HG02763 (cell line): Measurements from ENCODE around the gene SS18.

ENCODE experiments used
- ATAC-seq: cut with Tn5 transposase; IDR thresholded peaks from one replicate; pipeline ENCODE4 v1.9.1; 2021; ENCODE audit warnings: mild to moderate bottlenecking, moderate library complexity; ENCODE audit not compliant: unreplicated experiment

SS18 gene

DNA sequence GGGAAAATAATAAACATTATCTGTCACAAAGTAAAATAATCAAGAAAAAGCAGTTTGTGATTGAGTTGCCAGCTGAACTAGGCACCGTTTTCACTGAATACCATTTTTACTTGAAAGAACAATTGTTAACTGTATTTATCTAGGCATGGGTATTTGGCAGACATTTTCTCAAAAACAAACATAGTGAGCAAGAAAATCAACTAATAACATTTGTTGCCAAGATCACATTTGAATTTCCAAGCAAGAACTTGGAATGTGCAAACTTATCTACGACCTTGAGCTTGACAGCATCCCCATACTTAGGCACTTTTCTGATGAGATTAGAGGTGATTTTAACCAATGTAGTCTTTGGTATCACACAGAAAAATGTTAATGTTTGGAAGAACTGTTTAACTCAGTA, 16.7 kb downstream of the SS18 start:
- ATAC-seq: no peak

DNA sequence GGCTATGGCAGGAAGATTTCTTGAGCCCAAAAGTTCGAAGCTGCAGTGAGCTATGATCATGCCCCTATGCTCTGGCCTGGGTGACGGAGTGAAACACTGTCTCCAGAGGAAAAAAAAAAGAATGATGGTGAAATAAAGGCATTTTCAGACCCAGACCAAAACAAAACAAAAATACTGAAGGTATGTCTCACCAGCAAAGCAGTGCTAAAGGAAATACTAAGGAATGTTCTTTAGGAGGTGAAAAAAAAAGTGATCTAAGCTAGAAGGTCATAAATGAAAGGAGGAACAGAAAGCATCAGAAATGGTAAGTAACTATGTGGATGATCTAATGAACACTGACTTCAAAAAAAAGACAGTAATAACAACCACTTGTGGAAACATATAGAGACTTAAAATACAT, 18.7 kb downstream of the SS18 start:
- no peak for ATAC-seq

DNA sequence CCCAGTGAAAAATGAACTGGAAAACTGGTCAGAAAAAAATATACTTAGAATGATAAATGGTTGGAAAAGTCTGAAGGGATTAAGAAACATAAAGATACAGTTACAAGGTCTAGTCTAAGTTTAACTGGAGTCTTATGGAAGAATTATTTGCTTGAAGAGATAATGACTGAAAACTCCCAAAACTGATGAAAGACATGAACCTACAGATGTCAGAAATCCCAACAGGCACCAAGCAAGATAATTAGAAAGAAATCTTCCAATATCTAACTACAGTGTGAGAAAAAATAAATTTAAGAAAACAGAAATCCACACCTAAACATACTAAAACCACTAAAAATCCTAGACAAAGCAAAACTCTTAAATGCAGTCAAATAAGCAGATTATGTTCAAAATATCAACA, 19.4 kb downstream of the SS18 start:
- no peak for ATAC-seq

DNA sequence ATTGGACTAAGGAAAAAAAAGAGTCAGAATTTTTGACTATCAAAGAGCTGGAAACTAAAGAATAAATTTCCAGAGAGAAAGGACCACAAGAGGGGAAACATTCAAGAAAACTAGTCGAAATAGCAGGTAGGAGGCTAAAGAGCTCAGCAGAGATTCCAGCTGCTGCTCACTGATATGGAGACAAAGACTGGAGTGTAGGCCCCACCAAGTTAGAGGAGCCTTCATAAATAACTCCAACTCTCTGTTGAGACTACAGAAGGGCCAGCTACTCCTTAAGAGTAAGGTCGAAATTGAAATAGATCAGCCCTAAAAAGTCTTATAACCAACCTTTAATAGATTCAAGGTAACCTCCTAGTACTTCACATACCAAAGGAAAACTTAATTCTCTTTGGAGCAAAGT, 31.1 kb downstream of the SS18 start:
- no peak for ATAC-seq

DNA sequence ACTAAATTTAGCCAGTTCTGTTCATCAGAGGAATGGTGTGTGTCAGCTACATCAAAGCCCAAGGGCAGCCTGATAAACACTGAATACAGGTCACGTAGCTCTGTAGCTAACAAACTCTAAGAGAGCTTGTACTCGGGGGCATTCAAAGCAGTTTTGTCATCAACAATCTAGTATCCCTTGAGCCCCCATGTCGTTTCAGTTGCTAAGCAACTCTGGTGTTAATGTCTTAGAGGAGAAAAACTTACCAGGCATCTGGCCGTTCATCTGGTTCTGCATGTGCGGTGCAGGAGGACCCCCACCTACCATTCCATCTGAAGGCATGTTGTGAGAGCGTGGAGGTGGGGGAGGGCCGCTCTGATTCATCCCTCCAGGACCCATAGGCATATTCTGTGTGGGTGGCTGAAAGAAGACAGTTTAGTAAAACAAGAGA, 33.1 kb downstream of the SS18 start:
- no peak for ATAC-seq

DNA sequence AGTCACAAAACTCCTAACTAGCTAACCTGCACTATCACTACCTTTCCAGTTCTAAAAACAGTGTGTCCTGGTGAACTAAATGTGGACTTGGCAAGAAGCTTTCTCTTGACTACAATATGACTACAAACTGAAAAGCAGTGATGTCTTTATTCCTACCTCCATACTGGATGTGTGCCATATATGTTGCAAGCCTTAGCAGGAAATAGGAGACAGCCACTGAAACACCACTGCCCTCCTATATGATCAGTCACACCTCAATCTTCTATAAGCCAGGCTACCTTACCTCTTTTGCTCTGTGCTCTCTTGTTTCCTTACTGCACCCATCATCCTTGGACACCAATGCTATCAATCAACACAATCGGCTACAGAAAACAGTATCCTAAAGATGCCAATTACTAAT, 34.1 kb downstream of the SS18 start:
- no peak for ATAC-seq

DNA sequence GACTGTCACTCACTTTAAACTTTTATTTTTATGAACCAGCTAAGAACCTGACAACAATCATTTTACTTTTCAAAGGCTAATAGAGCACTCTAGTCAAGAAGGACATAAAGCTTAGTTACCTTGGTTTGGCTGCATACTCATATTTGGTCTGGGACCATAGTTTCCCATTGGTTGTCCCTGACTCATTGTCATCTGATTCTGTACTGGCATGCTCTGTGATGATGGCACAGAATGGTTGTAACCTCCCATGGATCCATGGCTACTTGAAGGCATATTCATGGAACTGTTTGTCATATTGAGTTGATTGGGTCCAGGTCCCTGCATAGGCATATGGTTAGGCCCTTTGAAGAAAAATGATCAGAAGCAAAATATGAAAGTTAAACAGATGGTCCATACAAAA, 37.9 kb downstream of the SS18 start:
- ATAC-seq: no peak

DNA sequence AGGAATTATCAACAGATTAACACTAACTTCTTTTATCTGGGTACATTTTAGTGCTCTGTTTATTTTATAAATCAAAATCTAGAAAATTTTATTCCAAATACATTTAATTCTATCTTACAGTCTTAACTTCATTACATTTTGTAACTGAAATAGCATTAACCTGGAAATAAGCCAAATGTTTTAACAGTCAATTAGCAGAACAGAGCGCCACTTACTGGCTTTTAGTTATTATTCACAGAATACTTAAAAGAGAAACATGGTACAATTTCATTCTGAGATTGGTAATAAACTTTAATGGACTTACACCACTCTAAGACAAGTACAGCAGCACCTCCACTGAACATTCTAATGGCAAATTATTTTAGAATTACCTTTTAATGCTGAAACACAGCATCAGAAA, 38.6 kb downstream of the SS18 start:
- no peak for ATAC-seq

DNA sequence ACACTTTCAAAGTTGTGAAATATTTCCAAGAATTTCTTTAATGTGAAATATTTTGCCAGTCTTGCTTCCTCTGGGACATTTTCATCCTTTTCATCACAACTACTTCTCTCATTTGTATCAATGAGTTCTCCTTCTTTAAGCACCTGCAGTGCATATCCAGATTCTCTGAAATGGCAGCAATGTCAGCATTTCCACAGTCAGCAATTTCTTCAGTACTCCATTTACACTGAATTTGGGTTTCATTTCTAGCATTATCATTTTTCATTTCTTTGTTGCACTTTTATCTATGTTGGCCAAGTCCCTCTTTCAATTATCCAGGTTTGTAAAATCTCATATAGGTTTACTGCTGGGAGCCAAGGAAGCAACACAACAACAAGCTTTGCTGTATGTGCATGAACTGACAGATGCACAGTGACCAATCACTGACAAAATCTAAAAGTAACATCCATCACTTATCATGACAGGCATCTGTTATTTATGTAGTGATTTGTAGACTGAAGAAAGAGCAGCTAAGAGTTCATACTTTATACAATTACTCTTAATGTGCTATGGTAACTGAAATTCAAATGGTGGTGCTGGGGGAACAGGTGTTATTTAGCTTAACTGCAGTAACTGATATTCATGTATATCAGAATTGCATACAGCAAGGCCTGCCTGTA, 43.9 kb downstream of the SS18 start:
- ATAC-seq: no peak

DNA sequence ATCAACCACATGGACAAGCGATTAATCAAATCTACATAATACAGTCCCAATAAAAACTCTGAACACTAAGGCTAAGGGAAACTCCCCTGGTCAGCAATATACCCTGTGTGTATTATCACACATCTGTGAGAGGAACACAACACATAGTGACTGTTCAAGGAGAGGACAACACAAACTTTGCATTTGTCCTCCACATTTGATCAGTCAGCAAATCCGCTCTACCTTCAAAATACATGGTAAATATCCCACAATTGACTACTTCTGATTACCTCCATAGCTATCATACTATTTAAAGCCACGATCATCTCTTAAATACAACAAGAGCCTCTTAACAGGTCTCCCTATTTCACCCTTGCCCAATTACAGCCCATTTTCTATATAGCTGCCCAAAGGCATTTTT, 45.6 kb downstream of the SS18 start:
- no peak for ATAC-seq

DNA sequence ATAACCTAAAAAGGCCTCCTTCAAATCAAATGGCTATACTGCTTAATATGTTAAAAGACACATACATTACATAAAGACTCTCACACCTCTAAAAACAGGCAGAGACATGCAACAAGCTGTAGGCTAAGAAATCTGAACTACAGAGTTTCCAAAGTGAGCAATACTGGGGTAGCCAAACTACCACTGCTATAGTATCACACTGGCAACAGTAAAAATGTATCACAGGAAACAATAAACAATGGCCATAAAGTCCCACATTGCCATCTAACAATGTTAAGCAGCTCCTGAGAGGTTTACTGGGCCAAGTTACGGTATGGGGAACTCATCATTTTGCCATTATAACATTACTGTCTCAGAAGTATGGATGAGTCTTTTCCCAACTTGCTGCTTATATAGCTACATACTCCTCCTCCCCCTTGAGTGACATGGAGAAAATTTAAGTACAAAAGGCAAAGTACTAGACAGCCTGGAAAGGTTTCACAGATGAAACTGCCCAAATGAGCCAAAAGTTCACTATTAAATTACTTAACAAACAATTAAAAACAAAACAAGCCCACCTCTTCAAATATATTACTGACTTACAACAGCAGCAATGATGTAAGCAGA, 50.3 kb downstream of the SS18 start:
- ATAC-seq: no peak

DNA sequence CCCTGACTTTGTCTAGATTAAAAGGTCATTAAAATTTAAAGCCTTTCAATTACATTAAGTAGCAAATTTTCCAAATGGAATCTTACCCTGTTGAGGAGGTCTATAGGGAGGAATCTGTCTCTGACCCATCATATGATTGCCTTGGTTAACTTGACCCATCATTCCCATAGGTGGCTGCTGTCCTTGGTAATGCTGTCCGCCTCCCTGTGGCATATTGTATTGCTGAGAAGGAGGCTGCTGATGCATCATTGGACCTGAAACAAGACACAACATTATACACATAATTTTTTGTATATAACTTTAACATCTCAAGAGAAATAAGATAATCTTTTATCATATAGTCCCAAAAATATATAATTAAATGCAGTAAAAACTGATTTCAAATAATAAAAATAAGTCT, 51.2 kb downstream of the SS18 start:
- ATAC-seq: no peak

DNA sequence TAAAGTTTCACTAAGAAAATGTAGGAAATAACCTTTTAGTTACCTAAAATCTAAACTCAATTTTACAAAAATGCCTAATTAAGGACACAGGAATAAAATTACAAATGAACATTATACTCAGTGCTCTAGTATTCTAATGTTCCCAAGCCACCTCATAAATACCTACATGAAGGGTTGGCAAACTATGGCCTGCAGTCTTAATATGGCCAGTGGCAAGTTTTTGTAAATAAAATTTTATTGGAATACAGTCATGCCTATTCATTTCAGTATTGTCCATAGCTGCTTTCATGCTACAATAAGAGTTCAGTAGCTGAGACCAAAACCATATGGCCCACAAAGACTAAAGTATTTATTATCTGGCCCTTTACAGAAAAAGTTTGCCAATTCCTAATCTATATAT, 53.8 kb downstream of the SS18 start:
- no peak for ATAC-seq

DNA sequence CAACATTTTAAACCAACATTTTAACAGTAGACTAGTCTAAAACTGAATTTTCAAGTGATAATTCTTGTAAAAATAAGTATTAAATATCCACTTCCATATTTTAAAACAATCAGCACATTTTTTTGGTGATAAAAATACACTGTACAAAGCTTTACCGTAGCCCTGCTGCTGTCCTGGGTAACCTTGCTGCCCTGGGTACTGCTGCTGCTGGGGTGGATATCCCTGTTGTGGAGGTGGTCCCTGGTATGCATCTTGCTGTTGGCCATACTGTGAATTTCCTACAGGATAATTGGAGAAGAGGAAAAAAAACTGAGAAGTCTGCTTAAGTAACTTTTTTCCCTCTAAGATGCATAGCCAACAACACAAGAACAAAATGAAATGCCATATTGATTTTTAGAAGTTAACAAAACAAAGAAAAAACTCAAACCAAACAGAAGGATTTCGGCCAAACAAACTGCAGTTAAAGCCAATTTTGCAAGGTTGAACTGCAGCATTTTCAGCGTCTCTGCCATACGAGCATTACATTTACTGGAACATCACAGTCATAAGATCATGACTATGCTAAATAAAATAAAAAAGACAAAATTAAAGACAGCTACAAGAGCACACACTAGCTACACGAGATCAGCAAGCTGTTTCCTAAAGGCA, 55.4 kb downstream of the SS18 start:
- ATAC-seq: no peak

DNA sequence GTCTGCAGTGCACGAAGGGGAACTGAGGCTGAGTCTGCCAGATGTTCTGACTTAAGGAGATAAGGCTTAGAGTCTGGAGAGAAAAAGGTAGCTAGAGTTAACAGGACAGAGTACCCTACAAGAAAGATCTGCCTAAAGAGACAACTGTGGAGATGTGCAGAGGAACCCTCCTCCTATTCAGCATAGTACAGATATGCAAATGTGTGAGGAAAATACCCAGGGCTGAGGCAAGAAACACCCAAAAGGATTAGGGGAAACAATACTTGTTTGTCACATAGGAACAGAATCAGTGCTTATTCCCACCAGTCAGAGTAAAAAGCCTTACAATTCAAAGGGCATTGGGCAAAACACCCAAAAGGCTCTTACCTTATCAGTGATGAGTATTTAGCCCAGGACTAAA, 67.8 kb downstream of the SS18 start:
- no peak for ATAC-seq

DNA sequence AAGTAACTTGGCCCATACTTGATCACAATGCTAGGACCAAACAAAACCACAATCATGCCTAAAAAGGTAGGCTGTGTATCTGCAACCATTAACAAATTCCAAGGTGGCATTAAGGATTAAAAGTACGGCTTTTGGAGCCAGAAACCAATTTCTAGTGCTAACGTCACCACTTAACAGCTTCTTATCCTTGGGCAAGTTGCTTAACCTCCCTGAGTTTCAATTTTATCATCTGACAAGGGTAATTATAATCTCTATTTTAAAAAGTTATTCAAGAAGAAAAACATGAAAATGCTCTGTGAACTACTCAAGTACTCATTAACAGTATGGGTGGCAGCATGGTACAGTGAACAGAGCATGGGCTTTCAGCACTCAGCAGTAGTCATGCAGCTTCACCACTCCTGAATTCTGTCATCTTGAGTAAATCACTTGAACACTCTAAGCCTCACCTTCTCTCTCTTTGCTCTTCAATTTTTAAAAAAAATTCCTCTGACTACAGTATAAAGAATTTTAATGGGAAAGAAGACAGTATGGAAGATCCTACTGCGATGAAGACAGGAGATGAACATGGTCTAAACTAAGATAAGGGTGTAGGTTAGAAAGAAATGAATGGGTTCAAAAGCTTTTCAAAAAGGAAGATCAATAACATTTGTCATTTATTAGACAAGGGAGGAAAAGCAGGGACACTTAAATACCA, 69.2 kb downstream of the SS18 start:
- ATAC-seq: no peak

DNA sequence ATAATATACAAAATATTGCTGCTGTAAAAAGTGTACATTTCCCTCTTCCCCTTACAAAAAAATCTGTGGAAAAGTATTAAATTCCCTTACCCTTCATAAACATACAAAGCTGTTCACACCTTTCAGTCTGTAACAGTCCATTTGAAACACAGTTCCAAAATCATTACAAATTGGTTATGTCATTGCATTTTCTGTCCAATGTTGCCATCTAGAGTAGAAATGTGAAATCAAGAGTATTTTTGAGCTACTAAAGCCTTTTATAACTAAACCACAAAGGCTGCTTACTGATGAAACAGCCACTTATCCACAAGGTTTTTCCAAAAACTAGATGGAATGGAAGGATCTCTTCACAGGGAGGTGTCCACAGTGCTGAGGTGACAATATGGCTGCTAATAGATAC, 72.5 kb downstream of the SS18 start:
- no peak for ATAC-seq

DNA sequence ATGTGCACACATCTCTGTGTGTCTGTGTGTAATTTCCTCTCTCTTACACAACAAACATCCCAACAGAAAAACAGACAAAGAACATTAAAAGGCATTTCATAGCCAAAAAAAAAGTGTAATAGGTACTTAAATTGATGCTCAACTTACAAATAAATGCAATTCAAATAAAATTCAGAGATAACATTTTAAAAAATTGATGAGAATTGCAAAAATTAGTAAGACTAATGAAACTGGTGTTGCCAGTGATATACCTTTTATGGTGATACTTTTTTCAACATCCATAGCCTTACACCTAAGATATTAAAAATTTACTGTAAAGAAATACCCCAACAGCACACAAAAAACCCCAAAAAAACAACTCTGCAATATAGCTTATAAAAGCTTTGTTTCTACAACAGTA, 76.0 kb downstream of the SS18 start:
- ATAC-seq: no peak

DNA sequence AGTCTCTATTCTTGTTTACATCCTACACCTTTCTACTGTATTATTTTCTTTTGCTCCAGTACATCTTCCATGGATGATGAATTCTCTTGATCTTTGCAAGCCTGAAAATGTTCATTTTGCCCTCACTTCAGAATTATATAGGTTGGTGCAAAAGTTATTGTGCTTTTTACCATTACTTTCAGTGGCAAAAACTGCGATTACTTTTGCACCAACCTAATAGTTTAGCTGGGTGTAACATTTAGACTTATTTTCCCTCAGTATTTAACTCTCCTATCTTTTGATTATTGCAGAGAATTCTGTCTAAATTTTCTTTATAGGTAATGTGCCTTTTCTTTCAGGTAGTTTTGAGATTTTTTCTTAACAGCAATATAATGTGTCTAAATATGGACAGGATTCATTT, 81.8 kb downstream of the SS18 start:
- no peak for ATAC-seq

DNA sequence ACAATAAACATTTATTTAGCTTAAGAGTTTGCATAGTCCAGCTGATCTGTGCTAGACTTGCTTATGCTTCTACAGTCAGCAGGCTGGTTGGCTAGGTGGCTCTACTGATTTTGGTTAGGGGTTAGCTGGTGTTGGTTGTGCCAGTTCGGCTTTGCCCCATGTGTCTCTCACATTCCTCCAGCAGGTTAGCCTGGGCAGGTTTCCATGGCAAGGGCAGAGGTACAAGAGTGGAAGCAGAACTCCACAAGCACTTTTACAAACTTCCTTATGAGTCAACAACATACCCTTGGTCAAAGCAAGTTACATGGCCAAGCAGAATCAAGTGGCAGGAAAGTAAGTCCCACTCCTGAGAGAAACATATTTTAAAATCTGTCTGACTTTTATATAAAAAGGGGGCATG, 82.3 kb downstream of the SS18 start:
- ATAC-seq: no peak

DNA sequence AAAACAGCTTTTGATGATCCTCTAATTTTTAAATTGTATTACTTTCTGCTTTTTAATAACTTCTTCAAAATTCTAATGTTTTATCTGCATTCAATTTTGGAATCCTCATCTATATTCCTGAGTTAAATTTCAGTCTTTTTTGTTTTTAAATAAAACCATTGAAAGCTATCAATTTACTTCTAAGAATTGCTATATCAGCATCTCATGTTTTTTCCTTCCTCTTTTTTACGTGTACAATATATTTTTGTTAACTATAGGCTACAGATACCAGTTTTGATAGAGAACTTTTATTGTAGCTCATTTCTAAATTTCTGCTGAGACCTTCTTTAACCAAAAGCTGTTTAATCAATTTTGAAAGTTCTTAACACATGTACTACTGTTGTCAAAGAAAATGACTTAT, 84.5 kb downstream of the SS18 start:
- no peak for ATAC-seq

DNA sequence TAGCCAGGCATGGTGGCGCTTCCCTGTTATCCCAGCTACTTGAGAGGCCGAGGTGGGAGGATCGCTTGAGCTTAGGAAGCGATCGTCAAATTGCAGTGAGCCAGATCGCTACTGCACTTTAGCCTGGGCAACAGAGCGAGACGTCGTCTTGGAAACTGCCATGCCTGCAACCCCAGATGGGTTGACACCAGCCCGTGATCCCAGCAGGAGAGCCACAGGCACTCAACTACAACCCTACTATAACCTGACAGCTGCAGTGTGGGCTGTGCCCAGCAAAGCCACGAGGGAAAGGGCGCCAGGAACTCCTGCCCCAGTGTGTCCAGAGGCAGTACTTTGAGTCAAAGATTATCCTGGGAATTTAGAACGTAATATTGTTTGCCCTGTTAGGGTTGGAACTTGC, 85.6 kb downstream of the SS18 start:
- no peak for ATAC-seq
